NOMO-1 treated with dmso at 0.1 percent for 144 hours (cell line): Measurements from ENCODE around the gene FHL3.

Experiments
- DNase-seq: peaks from one replicate; lab custom pipeline; 2025; ENCODE audit not compliant: unreplicated experiment; lab: John Stamatoyannopoulos, UW

FHL3 gene, protein sequence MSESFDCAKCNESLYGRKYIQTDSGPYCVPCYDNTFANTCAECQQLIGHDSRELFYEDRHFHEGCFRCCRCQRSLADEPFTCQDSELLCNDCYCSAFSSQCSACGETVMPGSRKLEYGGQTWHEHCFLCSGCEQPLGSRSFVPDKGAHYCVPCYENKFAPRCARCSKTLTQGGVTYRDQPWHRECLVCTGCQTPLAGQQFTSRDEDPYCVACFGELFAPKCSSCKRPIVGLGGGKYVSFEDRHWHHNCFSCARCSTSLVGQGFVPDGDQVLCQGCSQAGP

GRCh38 chr1:38005195-38006007, at the start of gene FHL3:
FHL3 (minus strand) TSS chr1:38005514; CDS start chr1:37999412, 6,102 bp downstream.
- peak; percentile 12 for DNase-seq

DNA sequence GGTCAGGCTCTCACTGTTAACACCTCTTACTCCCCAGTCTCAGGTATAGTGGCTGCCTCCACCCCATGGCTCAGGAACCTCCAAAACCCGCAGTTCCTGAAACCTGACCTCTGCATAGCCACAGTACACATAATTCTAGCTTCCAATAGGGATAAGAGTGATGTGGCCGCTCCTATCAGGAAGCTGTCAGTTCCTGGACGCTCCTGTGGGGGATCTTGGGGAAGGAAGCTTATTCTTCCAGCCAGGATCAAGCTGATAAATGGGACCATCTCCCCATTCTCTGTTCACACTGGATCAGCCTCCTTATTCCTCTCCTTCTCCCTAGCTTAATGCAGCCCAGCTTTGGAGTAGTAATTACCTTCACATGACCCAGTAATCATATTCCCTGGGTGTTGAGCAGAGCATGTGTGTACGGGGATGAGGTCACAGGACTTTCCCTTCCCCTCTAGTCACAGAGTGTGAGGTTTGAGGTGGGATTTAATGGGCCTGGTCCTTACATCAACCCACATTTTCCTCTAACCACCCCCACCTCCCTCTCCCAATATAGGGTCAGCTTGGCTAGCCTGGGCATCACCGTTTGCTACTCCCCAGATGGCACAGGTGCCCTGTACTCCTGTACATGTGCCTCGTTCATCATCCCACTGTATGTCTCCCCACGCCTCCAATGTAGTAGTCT, 48.2 kb upstream of the FHL3 start:
- no peak for DNase-seq

DNA sequence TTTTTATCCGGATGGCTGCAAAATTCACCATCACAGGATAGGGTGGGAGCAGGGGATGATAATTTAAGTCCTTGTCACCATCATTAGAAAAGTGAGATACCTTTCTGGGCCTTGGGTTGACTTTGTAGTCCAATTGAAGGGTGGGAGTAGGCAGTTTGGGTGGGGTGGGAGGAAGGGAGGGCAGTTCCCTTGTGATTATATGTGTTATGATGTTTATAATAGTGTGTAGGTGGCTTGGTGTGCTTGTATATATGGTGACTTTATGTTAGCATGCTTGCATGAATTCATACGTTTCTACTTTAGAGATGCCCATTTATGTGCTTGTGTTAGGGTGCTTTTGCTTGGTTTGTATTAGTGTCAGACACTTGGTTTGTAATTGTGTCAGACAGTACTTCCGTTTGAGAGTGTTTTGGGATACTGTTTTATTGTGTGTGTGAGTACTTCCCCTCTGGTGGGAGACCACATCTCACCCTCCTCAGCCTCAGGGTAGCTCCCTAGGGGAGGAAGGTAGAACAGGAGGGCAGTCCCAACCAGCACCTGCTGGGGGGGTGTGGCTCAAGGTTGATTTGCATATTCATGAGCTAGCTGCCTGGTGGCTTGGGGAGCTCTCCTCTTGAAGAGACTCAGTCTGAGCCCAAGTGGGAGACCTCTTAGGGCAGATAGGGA, 47.6 kb upstream of the FHL3 start:
- DNase-seq: no peak

DNA sequence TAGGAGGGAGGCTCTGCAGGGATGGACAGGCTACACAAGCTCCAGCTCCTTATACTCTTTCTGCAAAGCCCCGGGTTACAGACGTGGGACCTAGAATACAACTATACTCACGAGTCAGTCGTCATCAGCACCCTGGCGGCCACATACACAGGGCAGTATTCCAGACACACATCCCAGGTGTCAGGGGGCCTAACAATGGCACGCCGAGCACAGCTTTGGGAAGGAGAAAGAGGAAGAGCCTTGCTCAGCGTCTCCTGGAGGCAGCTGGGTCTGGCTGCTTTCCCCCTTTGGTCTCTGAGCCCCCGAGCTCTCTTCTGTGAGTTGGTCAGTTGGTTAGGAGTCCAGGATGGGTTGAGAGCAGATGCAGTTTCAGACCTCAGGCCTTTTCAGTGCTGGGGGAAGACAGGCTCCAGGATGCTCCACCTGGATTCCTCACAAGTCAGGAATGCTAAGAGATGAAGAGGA, 45.8 kb upstream of the FHL3 start:
- no peak for DNase-seq

DNA sequence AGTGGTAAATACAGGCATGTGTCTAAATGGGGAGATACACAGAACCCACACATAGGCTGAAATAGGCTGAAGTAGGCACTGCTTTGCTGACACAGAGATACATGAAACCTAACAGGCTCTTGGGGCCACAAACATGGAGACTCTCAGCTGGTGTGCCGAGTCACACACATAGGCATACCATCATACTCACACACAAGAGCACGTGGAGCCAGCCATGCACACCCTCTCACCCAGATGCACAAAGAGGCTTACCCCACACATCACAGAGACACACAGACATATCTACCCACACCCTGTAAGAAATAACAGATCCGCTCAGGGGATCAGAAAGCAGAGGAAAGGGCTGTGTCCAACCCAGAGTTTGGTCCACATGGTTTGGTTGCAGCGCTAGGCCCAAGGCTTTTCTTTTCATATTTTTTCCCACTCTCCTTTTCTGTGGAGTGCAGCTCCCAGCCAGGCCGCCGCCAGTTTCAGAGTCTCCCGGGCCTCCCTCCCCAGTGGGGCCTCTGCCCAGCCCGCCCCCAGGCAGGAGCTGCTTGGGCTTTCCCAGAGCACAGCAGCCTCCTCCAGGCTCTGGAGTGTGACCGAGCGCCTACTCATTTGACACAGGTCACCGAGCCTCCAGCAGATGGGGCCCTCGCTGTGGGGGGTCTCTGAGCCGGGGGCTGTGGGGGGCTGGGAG, 45.2 kb upstream of the FHL3 start:
- no peak for DNase-seq

GRCh38 chr1:38047603-38048141, 42.4 kb upstream of the FHL3 start:
- no peak for DNase-seq

- DNase-seq: peak; percentile 55
Measured at GRCh38 chr1:38046884-38047602, 41.7 kb upstream of the FHL3 start.

DNA sequence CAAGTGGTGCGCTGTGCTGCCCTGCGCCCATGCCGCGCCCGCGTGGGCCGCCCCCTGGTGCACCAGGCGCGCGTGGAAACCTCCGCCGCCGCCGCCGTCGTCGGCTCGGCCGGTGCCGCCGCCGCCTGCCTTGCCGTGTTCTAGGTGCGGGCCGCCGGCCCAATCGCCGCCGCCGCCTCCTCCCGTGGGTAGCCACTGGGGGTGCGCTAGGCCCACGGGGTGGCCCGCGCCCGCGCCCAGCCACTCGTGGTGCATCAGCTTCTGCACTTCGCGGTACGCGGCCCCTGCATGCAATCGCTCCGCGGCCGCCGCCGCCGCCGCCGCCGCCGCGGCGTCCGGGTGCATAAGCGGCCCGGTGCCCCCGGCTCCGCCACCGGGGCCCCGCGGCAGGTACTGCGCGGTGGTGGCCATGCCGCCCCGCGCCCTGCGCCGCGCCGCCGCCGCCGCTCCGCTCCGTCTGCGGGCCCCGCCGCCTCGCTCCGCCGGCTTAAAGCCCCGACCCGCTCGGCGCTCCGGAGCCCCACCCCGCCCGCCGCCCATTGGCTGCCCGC, 41.1 kb upstream of the FHL3 start, which contains the start of gene POU3F1:
Gene POU3F1, minus strand, starts transcription at position 461 of the 551 bp plus-strand sequence. Its CDS starts 50 bp downstream, at position 411.
- no peak for DNase-seq

GRCh38 chr1:38045401-38046332, 40.4 kb upstream of the FHL3 start:
- no peak for DNase-seq

DNA sequence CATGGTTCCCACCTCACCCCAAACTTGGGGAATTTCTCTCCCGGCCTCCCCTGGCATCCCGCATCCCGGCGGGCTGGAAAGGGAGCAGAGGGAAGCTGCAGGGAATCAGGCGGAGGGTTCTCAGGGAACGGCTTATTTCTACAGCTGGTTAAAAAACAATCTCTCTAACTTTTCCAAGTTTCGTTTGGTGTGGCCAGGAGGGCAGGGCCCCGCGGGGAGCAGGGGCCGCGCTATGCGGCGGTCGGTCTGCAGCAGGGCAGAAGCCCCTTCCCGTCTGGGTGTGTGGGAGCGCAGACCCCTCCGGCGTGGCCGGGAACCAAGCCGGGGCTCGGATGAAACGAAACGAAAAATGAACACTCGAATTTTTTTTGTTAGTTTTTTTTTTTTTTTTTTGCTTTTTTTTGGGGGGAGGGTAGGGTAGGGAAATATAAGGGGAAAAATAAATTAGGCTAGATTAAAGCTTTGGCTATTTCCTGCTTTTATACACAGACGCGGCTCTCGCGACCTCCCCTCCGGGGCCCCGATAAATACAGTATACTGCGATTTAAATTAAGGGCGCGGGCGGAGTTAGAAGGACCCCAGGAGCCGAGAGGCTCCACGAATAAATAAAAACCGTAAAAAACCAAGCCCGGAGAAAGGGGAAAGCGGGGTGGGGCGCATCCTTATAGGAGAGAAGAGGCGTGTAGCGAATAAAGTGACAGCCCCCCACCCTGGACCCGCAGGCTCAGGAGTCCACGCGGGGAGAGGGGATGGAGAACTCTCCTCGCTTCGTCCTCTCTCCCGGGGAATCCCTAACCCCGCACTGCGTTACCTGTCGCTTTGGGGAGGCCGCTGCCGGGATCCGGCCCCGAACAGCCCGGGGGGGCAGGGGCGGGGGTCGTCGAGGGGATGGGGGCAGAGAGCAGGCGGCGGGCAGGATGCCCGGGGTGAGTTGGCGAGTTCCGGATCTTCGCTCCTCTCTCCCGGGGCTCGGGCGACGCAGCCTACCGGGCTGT, 39.2 kb upstream of the FHL3 start:
- DNase-seq: no peak

DNA sequence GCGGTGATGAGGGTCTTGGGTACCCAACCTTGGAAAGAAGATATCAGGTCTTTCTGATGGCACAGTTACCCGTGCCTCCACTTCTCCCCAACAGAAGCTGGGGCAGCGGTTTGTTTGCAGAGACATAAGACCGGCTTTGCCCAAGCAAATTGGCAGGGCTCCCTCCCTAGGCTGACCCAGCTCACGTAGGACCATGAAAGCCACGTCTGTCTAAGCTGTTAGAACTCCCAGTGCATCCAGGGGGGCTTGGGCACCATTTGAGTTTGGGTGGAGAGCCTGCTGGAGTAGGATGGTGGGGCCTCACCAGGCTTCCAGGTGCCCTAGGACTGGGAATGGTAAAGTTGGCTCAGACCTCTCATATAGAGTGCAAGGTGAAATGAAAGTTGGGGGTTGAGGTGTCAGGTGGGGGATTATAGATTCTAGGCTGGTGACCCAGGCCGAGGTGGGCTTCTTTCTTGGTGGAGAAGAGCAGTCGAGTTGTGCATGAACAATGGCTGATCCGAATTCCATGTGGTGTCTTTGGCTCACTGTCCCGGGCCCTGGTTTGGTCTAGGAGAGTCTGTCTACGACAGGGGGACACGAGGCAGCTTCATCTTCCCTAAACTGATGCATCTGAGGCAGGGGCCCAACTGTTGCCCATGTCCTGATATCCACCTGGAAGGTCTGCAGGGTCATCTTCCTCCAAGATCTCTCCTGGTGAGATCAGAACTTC, 37.9 kb upstream of the FHL3 start:
- DNase-seq: no peak

GRCh38 chr1:38041936-38042834, 36.9 kb upstream of the FHL3 start:
- no peak for DNase-seq

DNA sequence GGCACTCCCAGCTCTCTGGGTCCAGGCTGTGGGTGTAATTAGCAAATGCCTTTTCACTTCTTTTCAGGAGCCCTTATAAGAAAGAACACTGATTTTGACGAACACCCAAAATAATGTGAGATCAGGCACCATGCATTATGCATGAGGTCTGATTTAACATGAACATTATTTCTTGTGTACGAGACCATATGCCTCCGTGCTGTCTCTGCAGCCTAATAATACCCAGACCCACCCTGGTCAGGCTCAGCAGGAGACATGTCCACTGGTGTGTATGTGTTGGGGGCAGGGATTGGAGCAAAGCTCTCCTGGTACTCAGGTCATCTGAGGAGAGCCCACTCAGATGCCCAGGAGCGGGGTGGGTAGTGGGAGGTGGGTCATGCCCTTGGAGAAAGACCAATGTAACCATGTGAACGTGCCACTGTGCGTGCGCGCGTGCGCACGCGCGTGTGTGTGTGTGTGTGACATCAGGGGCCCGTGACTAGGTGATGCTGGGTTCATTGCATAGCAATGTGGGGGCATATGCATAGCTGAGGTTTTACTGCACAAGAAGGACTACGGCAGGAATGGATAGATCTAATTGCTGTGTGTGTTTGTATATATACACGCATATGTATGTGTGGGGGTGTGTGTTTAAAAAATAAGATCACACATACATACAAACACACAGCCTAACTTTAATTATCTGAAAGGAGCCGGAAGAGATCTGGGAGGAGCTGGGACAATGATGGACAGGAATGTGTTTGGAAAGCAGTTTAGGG, 34.2 kb upstream of the FHL3 start:
- no peak for DNase-seq

GRCh38 chr1:38038861-38039260, 33.5 kb upstream of the FHL3 start:
- no peak for DNase-seq
